Left lung (tissue), 10 donors: ENCODE measurements around the gene FAP. TPM values are rescaled to one million over a fixed set of nuclear protein-coding genes. Genes with fewer than 3 reads are reported as not detected.
A peak's percentile ranks its signal among the peaks of the same experiment; 100 is the strongest.

Source experiments
- ATAC-seq: fragments of 200-7000 bp; cut with Tn5 transposase; one replicate; pipeline ENCODE4 v1.9.1; 2020; ENCODE audit warnings: moderate library complexity
- DNase-seq, 4 donors: peaks; one replicate each; pipeline ENCODE4 v3.0.0-alpha.2; 2013 to 2020
- H3K27ac ChIP-seq, 2 donors: fragments of 200-600 bp; sonication (generic) in 1 of 2; one replicate each; pipeline versions ENCODE4 v1.5.0 to v1.8.0; 2020 to 2021
- H3K27me3 ChIP-seq, 2 donors: fragments of 200-600 bp; sonication (generic) in 1 of 2; one replicate each; pipeline versions ENCODE4 v1.5.0 to v1.8.0; 2020 to 2021
- H3K36me3 ChIP-seq, 2 donors: fragments of 200-600 bp; sonication (generic) in 1 of 2; one replicate each; pipeline versions ENCODE4 v1.5.0 to v1.8.0; 2020 to 2021
- H3K4me1 ChIP-seq, 2 donors: fragments of 200-600 bp; one replicate each; pipeline ENCODE4 v1.8.0; 2021
- H3K4me3 ChIP-seq, 2 donors: fragments of 200-600 bp; sonication (generic) in 1 of 2; one replicate each; pipeline versions ENCODE4 v1.5.0 to v1.8.0; 2020 to 2021; ENCODE audit warnings: mild to moderate bottlenecking in 1 of 2
- H3K9me3 ChIP-seq, 2 donors: fragments of 200-600 bp; sonication (generic) in 1 of 2; one replicate each; pipeline versions ENCODE4 v1.5.0 to v1.8.0; 2020 to 2021
- CTCF ChIP-seq, 2 donors: fragments of 200-600 bp; sonication (generic) in 1 of 2; IDR thresholded peaks; one replicate each; pipeline versions ENCODE4 v1.5.0 to v1.8.0; 2021; ENCODE audit warnings: antibody characterized with exemption in 2 of 2
- intact Hi-C, 2 donors: fragments of 100-400 bp; cut with DNase I; formaldehyde crosslinking; loops; one replicate each; pipeline versions ENCODE4 v1.11.2 to v1.14.2; 2022
- polyA plus RNA-seq, 6 donors: library from polyadenylated mRNA; unstranded; fragments of 120-200 nt; gene quantifications; one replicate each; pipeline ENCODE4 v1.2.1, GENCODE V29; 2013; ENCODE audit not compliant: insufficient read length in 6 of 6
- total RNA-seq, 2 donors: library from RNA; stranded (reverse); fragmentation: NEBNext Ultra II Directional; extraction: Animal tissue kit (Norgen Biotek cat#: 25700); gene quantifications; one replicate each; pipeline ENCODE4 v1.2.1, GENCODE V29; 2021
- donor health status: DM: no; HTN: yes; CAD: no.
- donor health status: DM: no; HTN: no; CAD: no.

Gene FAP
- total and polyA plus RNA-seq, 8 donors, result 15.0 to 43.7 (median 25.4) TPM

- Histone ChIP-seq H3K27me3 (no peaks in the 10 kb centered on the region), H3K27ac (no peak overlapping the region), H3K9me3 (no peaks in the 10 kb centered on the region), H3K4me3 (no peak overlapping the region), H3K36me3 (peaks cover 0 to 73% of the 10 kb centered on the region in 2 donors), H3K4me1 (no peaks in the 10 kb centered on the region)
- DNase-seq (no peak), ATAC-seq (no peak)
- TF ChIP-seq CTCF (IDR thresholded peaks at IDR 0.05), result no peak
- intact Hi-C loops, result no loop called here
Observed at GRCh38 chr2:162277381-162277780, 34.1 kb upstream of the FAP start.

GRCh38 chr2:162267996-162268395, 24.8 kb upstream of the FAP start:
- no peaks in the 10 kb centered on the region for H3K27me3 ChIP-seq
- no peak for DNase-seq
- TF ChIP-seq CTCF (IDR thresholded peaks at IDR 0.05), result no peak
- no peaks in the 10 kb centered on the region for H3K4me1 ChIP-seq
- no peak overlapping the region for H3K4me3 ChIP-seq
- ATAC-seq, result no peak
- H3K9me3 ChIP-seq, result no peaks in the 10 kb centered on the region
- H3K36me3 ChIP-seq, result peaks cover 0 to 72% of the 10 kb centered on the region in 2 donors
- no peak overlapping the region for H3K27ac ChIP-seq
- intact Hi-C loops, result no loop called here

DNA sequence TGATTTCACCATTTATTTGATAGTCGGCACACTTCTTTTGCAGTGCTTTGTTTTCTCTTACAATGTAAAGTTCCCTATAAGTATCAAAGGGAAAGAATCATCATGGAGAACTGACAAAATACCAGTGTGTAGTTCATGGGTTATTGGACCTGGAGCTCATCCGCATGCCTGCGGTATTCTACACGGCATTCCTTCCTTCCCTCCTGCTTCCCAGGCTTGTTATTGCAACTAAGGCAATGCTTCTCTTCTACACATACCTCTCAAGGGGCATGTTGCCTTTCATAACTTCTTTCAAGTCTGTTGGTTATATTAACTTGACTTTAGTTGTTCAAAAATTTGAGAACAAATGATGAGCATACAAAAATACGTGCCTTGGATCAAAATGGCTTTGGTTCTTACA, 24.3 kb upstream of the FAP start:
- no peaks in the 10 kb centered on the region for H3K4me1 ChIP-seq
- H3K27ac ChIP-seq, result no peak overlapping the region
- intact Hi-C loops, result no loop called here
- no peak overlapping the region for H3K4me3 ChIP-seq
- TF ChIP-seq CTCF (IDR thresholded peaks at IDR 0.05), result no peak
- no peaks in the 10 kb centered on the region for H3K27me3 ChIP-seq
- peaks cover 0 to 69% of the 10 kb centered on the region in 2 donors for H3K36me3 ChIP-seq
- no peak for ATAC-seq
- no peaks in the 10 kb centered on the region for H3K9me3 ChIP-seq
- no peak for DNase-seq

DNA sequence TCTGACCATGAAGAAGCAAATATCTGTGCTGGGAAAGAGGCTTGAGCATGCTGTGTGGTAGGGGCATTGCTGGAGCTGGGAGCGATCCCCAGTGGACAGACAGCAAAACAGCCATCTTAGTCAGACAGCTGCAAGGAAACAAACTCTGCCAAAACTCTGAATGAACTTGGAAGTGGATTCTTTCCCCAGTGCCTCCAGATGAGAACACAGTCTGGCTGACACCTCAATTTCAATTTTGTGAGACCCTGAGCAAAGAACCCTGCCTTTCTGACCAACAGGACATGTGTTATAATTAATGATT, 23.2 kb upstream of the FAP start:
- intact Hi-C loops, result no loop called here
- ATAC-seq, result no peak
- Histone ChIP-seq H3K27ac (no peak overlapping the region), H3K36me3 (peaks cover 0 to 58% of the 10 kb centered on the region in 2 donors), H3K9me3 (no peaks in the 10 kb centered on the region), H3K4me1 (peaks cover 6 to 9% of the 10 kb centered on the region in 2 donors), H3K27me3 (no peaks in the 10 kb centered on the region), H3K4me3 (no peak overlapping the region)
- no peak for DNase-seq
- TF ChIP-seq CTCF (IDR thresholded peaks at IDR 0.05), result no peak

GRCh38 chr2:162265666-162266459, 22.6 kb upstream of the FAP start:
- peak; percentile 47 for ATAC-seq
- no peak overlapping the region for H3K4me3 ChIP-seq
- no peak for TF ChIP-seq CTCF (IDR thresholded peaks at IDR 0.05)
- intact Hi-C loops, result no loop called here
- no peak overlapping the region for H3K27ac ChIP-seq
- peaks cover 9 to 14% of the 10 kb centered on the region in 2 donors for H3K4me1 ChIP-seq
- peaks cover 0 to 52% of the 10 kb centered on the region in 2 donors for H3K36me3 ChIP-seq
- H3K27me3 ChIP-seq, result no peaks in the 10 kb centered on the region
- H3K9me3 ChIP-seq, result no peaks in the 10 kb centered on the region
- DNase-seq, result no peak
